HUES48 (cell line): Measurements from ENCODE around the gene MGAT4A.
"Not testable (repeated sequence)": the region's sequence is repeated elsewhere in the genome, so short reads cannot be mapped to it uniquely, and the experiment has no call there.

Experiments used
- H3K27ac ChIP-seq: one replicate; pipeline ENCODE4 v1.7.0; 2013; ENCODE audit warnings: low read depth, low read length, inconsistent platforms
- H3K27me3 ChIP-seq: 2 replicates; pipeline ENCODE4 v1.6.1; 2013; ENCODE audit warnings: mild to moderate bottlenecking, low read length; ENCODE audit not compliant: control insufficient read depth, insufficient read depth
- H3K36me3 ChIP-seq: 2 replicates; pipeline ENCODE4 v1.6.1; 2013; ENCODE audit warnings: low read length; ENCODE audit not compliant: control insufficient read depth, insufficient read depth
- H3K4me1 ChIP-seq: 2 replicates; pipeline ENCODE4 v1.6.1; 2013; ENCODE audit warnings: mild to moderate bottlenecking, low read length; ENCODE audit not compliant: control insufficient read depth, insufficient read depth
- H3K4me3 ChIP-seq: 2 replicates; pipeline ENCODE4 v1.5.1; 2013; ENCODE audit warnings: mild to moderate bottlenecking, low read depth, low read length
- H3K9ac ChIP-seq: 2 replicates; pipeline ENCODE4 v1.6.1; 2013; ENCODE audit warnings: mild to moderate bottlenecking, low read depth, low read length, moderate library complexity
- H3K9me3 ChIP-seq: 2 replicates; pipeline ENCODE4 v1.6.1; 2013; ENCODE audit warnings: low read length; ENCODE audit not compliant: control insufficient read depth, insufficient read depth

The MGAT4A gene

DNA sequence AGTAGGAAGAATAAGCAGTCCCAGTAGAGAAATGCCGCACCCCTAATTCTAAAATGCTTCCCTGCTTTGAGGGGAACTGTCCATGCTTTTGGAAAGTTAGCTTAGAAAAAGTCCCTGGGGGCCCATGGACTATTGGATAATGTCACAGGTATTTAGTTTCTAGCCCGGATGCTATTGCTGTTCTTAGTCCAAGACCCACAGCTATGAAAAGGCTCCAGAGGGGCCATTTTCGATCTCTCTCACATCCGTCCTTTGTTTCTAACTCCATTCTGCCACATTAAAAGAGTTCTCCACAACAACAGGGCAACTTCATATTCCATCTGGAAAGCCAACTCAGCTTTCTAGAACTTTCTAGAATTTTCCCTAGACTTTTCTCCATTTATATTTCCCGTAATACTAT lies 47.2 kb downstream of the MGAT4A start:
- Histone ChIP-seq H3K9me3 (no peaks in the 10 kb centered on the region), H3K27me3 (no peaks in the 10 kb centered on the region), H3K9ac (no peak overlapping the region), H3K36me3 (no peaks in the 10 kb centered on the region), H3K27ac (no peak overlapping the region), H3K4me1 (no peaks in the 10 kb centered on the region), H3K4me3 (no peak overlapping the region)

DNA sequence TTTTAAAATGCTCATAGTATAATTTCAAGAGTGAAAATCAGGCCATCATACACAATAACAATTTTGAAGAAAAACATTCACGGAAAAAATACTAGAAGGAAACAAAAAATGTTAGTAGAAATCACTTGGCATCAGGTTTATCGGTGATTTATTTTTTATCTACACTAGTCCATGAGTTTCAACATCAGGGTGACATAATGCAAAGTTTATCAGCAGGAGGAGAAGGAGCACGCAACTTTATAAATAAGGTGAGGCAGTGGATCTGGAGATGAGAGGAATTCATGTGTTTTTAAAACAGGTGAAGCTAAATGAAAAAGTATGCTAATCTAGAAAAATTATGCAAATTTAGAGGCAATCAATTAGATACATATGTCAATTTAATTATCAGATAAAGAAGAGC lies 54.2 kb downstream of the MGAT4A start:
- 0 out of 2 replicates have a peak, but pooled peaks cover 2% of the 10 kb centered on the region for H3K9me3 ChIP-seq
- H3K9ac ChIP-seq: no peak overlapping the region
- H3K4me3 ChIP-seq: no peak overlapping the region
- no peaks in the 10 kb centered on the region for H3K27me3 ChIP-seq
- no peaks in the 10 kb centered on the region for H3K4me1 ChIP-seq
- no peaks in the 10 kb centered on the region for H3K36me3 ChIP-seq
- H3K27ac ChIP-seq: no peak overlapping the region

DNA sequence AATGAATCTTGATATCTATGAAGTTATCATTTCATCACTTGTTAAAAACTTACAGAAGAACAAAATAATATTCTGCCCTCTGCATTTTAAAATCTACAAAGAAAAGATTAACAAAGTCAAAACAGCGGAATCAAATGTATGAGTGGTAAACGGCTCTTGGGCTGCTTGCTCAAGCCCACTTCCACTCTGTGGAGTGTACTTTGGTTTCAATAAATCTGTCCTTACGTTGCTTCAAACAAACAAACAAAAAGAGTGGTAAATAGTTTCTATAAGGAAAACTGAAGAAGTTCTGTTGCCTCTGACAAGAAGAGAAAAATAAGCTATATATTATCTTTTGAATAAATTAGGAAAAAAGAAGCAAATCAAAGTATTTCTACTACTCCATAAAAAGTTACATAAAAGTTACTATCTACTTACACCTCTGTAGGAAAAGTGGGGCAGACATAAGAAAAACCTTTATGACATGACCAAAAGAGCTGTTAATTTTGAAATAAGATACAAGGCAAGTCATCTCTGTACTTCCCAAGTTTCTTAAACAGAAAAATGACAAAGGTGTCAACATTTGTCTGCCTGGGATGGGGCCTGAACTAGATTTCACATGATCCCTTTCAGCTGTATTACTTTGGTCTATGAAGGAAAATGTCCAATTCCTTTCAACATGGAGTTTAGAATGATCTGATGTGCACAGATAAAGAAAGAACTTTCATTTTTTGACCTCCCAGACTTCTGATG lies 56.5 kb downstream of the MGAT4A start:
- Histone ChIP-seq H3K27me3 (no peaks in the 10 kb centered on the region), H3K27ac (no peak overlapping the region), H3K9ac (no peak overlapping the region), H3K4me3 (no peak overlapping the region), H3K4me1 (no peaks in the 10 kb centered on the region), H3K9me3 (0 out of 2 replicates have a peak, but pooled peaks cover 5% of the 10 kb centered on the region), H3K36me3 (no peaks in the 10 kb centered on the region)

DNA sequence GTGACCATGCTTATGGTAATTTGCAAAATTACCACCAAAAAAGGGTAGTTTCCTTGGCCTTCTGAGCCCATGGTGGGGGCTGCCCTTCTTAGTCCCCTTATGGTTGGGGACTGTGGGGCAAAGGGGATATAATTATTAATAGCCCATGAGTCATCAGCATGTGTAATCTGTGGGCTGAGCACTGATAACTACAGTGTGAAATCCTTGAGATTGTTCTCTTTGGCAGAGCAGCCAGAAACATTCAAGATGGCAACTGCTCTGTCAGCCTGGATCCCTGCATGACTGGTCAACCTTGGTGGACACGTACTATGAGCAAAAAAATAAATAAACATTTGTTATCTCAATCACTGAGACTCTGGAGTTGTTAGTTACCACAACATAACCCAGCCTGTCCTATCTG lies 61.3 kb downstream of the MGAT4A start:
- 0 out of 2 replicates have a peak, but pooled peaks cover 5% of the 10 kb centered on the region for H3K9me3 ChIP-seq
- no peaks in the 10 kb centered on the region for H3K36me3 ChIP-seq
- H3K9ac ChIP-seq: no peak overlapping the region
- no peak overlapping the region for H3K4me3 ChIP-seq
- H3K4me1 ChIP-seq: no peaks in the 10 kb centered on the region
- no peak overlapping the region for H3K27ac ChIP-seq
- no peaks in the 10 kb centered on the region for H3K27me3 ChIP-seq

DNA sequence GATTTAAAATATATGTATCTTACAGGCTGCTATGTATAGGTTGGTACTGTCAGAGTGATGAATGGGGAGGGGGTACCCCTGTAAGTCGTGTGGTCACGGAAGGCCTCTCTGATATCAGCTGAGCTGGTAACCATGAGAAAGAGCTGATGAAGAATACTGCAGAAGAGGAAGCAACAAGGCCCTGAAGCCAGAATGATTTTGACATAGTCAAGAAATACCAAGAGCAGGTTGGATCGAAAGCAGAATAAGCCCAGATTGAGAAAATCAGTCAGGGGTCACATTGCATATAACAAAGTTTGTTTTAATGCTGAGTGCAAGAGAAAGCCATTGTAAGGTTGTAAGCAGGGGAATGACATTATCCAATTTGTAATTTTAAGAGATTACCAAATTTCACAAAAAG lies 65.3 kb downstream of the MGAT4A start:
- no peaks in the 10 kb centered on the region for H3K4me1 ChIP-seq
- no peak overlapping the region for H3K9ac ChIP-seq
- H3K36me3 ChIP-seq: no peaks in the 10 kb centered on the region
- no peaks in the 10 kb centered on the region for H3K27me3 ChIP-seq
- no peak overlapping the region for H3K27ac ChIP-seq
- H3K4me3 ChIP-seq: no peak overlapping the region
- no peaks in the 10 kb centered on the region for H3K9me3 ChIP-seq

DNA sequence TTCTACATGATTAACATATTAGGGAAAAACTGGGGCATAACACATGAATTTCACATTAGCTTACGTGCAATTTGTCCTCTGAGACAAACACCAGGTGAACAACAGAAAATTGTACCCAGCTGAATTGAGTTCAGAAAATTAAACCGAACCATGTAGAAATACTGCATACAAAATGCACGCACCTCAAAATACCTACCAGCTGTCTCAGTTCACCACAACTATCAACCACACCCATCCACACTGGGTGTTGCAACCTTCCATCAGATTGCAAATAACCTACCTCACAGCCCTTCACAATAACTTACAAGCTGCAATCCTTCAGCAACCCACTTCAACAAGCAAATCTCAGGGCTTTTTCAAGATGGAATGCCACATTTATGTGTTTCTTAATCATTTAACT lies 66.6 kb downstream of the MGAT4A start:
- Histone ChIP-seq H3K36me3 (no peaks in the 10 kb centered on the region), H3K4me1 (no peaks in the 10 kb centered on the region), H3K27ac (no peak overlapping the region), H3K4me3 (no peak overlapping the region), H3K9me3 (no peaks in the 10 kb centered on the region), H3K27me3 (no peaks in the 10 kb centered on the region), H3K9ac (no peak overlapping the region)

DNA sequence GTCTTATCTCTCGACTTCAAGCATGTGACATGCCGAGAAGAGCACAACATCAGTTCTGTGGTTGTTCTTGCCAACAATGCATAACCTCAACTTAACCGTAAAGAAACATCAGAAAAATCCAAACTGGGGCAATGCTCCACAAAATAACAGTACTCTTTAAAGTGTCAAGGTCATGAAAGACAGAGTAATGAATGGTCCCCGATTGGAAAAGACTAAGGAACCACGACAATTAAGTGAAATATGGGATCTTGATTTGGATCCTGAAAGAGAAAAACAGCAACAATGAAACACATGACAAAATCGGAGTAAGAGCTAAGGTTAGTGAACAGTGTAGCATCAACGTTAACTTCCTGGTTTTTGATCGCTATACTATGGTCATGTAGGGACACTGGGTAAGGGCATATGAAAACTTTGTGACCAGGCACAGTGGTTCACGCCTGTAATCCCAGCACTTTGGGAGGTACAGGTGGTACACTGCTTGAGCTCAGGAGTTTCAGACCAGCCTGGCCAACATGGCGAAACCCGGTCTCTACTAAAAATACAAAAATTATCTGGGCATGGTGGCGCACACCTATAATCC lies 67.3 kb downstream of the MGAT4A start:
- Histone ChIP-seq H3K36me3 (no peaks in the 10 kb centered on the region), H3K9me3 (no peaks in the 10 kb centered on the region), H3K9ac (no peak overlapping the region), H3K27me3 (no peaks in the 10 kb centered on the region), H3K4me1 (no peaks in the 10 kb centered on the region), H3K27ac (no peak overlapping the region), H3K4me3 (no peak overlapping the region)

DNA sequence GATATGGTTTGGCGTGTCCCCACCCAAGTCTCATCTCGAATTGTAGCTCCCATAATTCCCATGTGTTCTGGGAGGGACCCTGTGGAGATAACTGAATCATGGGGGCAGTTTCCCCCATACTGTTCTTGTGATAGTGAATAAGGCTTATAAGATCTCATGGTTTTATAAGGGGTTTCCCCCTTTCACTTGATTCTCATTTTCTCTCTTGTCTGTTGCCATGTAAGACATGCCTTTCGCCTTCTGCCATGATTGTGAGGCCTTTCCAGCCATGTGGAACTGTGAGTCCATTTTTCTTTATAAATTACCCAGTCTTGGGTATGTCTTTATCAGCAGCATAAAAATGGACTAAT lies 71.5 kb downstream of the MGAT4A start:
- H3K9ac ChIP-seq, H3K4me3 ChIP-seq, H3K9me3 ChIP-seq, H3K27me3 ChIP-seq, H3K36me3 ChIP-seq, H3K4me1 ChIP-seq, H3K27ac ChIP-seq: not testable (repeated sequence)

DNA sequence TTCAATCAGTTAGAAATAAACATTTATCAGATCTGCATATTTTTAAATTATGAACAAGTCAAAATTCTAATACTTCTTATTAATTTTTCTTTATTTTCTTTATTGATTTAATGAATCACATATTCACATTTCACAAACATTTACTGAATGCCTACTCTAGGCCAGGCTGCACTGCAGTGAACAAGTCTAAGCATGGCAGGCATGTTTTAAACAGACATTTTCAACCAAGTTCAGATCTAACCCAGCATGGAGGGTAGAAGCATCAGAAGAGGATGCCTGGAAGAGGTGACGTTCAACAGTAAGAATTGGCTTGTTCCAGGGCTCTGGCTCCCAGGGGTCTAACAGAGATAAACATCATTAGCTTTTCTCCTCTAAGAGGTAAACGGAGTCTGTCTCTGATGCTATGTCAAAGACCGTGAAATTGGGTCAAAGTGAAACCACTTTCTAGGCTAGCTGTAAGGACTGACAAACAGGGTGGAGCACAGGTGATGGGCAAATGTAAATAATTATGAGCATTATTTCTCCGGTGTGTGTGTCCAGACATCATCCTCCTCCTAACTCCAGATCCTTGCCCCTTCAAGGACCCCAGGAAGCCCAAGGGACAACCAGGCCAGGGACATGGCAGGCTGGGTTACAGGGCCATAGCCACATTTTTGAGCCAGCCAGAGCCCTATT lies 72.0 kb downstream of the MGAT4A start:
- Histone ChIP-seq H3K9ac (no peak overlapping the region), H3K27me3 (no peaks in the 10 kb centered on the region), H3K27ac (no peak overlapping the region), H3K9me3 (no peaks in the 10 kb centered on the region), H3K36me3 (no peaks in the 10 kb centered on the region), H3K4me3 (no peak overlapping the region), H3K4me1 (no peaks in the 10 kb centered on the region)

DNA sequence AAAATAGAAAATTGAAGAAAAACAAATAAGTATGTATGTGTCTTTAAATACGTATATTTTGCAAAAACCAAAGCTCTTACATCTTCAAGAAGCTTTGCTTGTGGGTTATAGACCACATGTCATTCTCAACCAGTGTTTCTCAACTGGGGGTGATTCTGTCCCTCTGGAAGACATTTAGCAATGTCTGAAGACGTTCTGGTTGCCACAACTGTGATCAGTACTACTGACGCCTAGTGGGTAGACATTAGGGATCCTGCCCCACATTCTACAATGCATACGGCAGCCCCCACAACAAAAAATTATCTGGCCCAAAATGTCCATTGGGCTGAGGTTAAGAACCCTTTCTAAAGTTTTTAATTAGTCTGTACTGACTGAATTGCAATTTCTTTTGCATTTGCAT lies 74.1 kb downstream of the MGAT4A start:
- Histone ChIP-seq H3K36me3 (no peaks in the 10 kb centered on the region), H3K4me3 (no peak overlapping the region)

DNA sequence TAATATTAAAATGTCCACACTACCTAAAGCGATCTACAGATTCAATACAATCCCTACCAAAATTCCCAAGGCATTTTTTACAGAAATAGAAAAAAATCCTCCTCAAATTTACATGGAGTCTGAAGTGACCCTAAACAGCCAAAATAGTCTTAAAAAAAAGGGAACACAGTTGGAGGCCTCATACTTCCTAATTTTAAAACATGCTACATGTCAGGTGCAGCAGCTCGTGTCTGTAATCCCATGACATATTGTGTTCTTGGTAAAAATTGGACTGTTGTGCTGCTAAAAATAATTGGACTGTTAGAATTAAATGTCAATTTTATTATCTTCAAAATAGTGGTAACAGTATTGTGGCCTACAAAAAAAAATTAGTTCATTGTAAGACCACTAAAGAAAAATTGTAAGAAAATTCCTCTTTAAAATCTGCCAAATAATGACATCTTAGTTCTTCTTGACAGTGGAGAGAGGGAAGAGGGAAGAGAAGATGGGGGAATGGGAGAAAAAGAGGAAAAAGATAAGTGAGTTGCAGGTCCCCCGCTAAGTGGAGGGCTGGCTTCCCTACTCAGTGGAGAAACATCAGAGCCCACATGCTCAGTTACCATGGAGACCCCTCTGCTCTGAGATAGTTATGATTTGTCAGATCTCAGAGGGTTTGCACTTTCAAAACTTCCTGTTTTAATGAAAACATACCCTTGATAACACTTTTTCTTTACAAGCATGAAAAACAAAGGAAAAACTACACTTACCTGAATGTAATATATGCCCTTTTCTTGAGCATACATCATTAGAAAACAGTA lies 76.0 kb downstream of the MGAT4A start:
- H3K36me3 ChIP-seq: no peaks in the 10 kb centered on the region
- no peaks in the 10 kb centered on the region for H3K27me3 ChIP-seq
- no peak overlapping the region for H3K27ac ChIP-seq
- H3K4me3 ChIP-seq: no peak overlapping the region
- no peaks in the 10 kb centered on the region for H3K4me1 ChIP-seq
- no peaks in the 10 kb centered on the region for H3K9me3 ChIP-seq
- no peak overlapping the region for H3K9ac ChIP-seq

More for the DNA sequence above, 74.1 kb downstream of the MGAT4A start:
- Histone ChIP-seq H3K27ac (no peak overlapping the region), H3K27me3 (no peaks in the 10 kb centered on the region), H3K9me3 (no peaks in the 10 kb centered on the region), H3K9ac (no peak overlapping the region), H3K4me1 (no peaks in the 10 kb centered on the region)
